SK-N-SH treated with all-trans-retinoic acid at 6 μM for 48 hours (cell line): ENCODE measurements around the gene HYAL3.

Source experiments
- CREB5 ChIP-seq: fragments of 250-450 bp; sonication (Bioruptor Pico); IDR thresholded peaks from 2 replicates; pipeline ENCODE4 v1.5.1; 2020; ENCODE audit warnings: low read depth, mild to moderate bottlenecking, moderate library complexity
- RARB ChIP-seq: fragments of 250-450 bp; sonication (Bioruptor Pico); IDR thresholded peaks from 2 replicates; pipeline ENCODE4 v1.8.0; 2021; ENCODE audit warnings: mild to moderate bottlenecking, moderate library complexity
- ZC3H10 ChIP-seq: fragments of 250-450 bp; sonication (Bioruptor Pico); IDR thresholded peaks from 2 replicates; pipeline ENCODE4 v1.5.1; 2021; ENCODE audit warnings: mild to moderate bottlenecking, moderate library complexity
- ZFP30 ChIP-seq: fragments of 450-650 bp; formaldehyde crosslinking; IDR thresholded peaks from 2 replicates; pipeline ENCODE4 v1.5.0; 2022; ENCODE audit warnings: mild to moderate bottlenecking, moderate library complexity
- TF ChIP-seq, protein P1 (sequence below): fragments of 250-450 bp; sonication (Bioruptor Pico); IDR thresholded peaks from 2 replicates; pipeline ENCODE4 v1.5.1; 2021; ENCODE audit warnings: mild to moderate bottlenecking, moderate library complexity
- TF ChIP-seq, protein P2 (sequence below): fragments of 250-450 bp; sonication (Bioruptor Pico); IDR thresholded peaks from 2 replicates; pipeline ENCODE4 v1.8.0; 2020; ENCODE audit warnings: mild to moderate bottlenecking, moderate library complexity, borderline replicate concordance

DNA sequence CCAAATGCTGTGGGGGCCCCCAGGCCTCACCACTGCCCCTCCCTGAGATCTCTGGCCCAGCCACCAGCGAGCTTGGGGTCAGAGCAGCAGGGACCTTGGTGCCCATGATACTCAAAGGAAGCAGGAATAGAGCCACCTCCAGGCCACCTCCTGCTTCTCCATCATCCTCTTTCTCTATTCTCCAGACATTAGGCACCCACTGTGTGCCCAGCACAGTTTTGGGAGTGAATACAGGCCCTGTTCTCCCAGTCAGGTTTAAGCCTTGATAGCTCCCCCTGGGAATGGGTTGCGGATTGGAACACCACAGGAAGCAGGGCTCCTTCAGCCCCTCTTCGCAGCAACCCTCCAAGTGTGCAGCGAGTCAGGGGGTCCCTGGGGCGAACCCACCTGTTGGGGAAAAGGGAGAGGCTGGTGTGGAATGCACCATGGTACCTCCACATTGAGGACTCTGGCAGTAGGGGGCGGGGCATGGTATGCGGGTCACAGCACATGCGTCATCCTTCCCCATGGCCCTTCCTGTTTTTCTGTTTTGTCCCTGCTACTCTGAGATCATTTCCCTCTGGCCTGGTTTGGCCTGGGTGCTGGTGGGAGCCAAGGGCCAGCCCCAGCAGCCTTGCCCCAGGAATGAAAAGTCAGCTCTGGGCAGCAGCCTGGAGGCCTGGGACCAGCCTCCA, 44.5 kb downstream of the HYAL3 start:
- TF ChIP-seq ZFP30 (no peak), CREB5 (CRISPR knock-in tag) (no peak), RARB (CRISPR knock-in tag) (no peak), ZC3H10 (CRISPR knock-in tag) (no peak)
- TF ChIP-seq, protein P1, sequence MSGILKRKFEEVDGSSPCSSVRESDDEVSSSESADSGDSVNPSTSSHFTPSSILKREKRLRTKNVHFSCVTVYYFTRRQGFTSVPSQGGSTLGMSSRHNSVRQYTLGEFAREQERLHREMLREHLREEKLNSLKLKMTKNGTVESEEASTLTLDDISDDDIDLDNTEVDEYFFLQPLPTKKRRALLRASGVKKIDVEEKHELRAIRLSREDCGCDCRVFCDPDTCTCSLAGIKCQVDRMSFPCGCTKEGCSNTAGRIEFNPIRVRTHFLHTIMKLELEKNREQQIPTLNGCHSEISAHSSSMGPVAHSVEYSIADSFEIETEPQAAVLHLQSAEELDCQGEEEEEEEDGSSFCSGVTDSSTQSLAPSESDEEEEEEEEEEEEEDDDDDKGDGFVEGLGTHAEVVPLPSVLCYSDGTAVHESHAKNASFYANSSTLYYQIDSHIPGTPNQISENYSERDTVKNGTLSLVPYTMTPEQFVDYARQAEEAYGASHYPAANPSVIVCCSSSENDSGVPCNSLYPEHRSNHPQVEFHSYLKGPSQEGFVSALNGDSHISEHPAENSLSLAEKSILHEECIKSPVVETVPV = no peak
- TF ChIP-seq, protein P2, sequence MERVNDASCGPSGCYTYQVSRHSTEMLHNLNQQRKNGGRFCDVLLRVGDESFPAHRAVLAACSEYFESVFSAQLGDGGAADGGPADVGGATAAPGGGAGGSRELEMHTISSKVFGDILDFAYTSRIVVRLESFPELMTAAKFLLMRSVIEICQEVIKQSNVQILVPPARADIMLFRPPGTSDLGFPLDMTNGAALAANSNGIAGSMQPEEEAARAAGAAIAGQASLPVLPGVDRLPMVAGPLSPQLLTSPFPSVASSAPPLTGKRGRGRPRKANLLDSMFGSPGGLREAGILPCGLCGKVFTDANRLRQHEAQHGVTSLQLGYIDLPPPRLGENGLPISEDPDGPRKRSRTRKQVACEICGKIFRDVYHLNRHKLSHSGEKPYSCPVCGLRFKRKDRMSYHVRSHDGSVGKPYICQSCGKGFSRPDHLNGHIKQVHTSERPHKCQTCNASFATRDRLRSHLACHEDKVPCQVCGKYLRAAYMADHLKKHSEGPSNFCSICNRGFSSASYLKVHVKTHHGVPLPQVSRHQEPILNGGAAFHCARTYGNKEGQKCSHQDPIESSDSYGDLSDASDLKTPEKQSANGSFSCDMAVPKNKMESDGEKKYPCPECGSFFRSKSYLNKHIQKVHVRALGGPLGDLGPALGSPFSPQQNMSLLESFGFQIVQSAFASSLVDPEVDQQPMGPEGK (CRISPR knock-in tag) = no peak
